ENCODE measurements around the gene PRKCH.

GRCh38 chr14:61519106-61519505, 197.7 kb downstream of the PRKCH start:
- TF ChIP-seq ZNF354C (tag by site-specific recombination; IDR thresholded peaks at IDR 0.05; ENCODE audit: borderline replicate concordance, low read depth) (no peak), ZNF274 (IDR thresholded peaks at IDR 0.05; ENCODE audit: low read length) (no peak), ZNF274 (tag by site-specific recombination; IDR thresholded peaks at IDR 0.05; ENCODE audit: borderline replicate concordance) (no peak), ZNF449 (tag by site-specific recombination; IDR thresholded peaks at IDR 0.05) (no peak), KLF10 (tag by site-specific recombination; IDR thresholded peaks at IDR 0.05) (no peak)
